Fibroblast of lung (primary cell): ENCODE data around the gene PRIM1. TPM values are rescaled to one million over a fixed set of nuclear protein-coding genes. Genes with fewer than 3 reads are reported as not detected.
"Not testable (repeated sequence)": the region's sequence is repeated elsewhere in the genome, so short reads cannot be mapped to it uniquely, and the experiment has no call there.

Experiments used
- DNase-seq, 2 donors: peaks; one replicate each; pipeline versions ENCODE4 v3.0.0 to v3.0.0-alpha.2; 2010; ENCODE audit warnings: low read depth in 2 of 2
- H2AFZ ChIP-seq: 2 replicates; pipeline ENCODE4 v1.5.1; 2012; ENCODE audit warnings: low read length, control low read depth, inconsistent platforms
- H3K27ac ChIP-seq: 2 replicates; pipeline ENCODE4 v1.5.1; 2011; ENCODE audit warnings: low read length, control low read depth; ENCODE audit not compliant: insufficient read depth
- H3K27me3 ChIP-seq: 2 replicates; pipeline ENCODE4 v1.5.1; 2011; ENCODE audit warnings: mild to moderate bottlenecking, low read length; ENCODE audit not compliant: control insufficient read depth, insufficient read depth
- H3K36me3 ChIP-seq: 2 replicates; pipeline ENCODE4 v1.5.1; 2011; ENCODE audit warnings: low read length; ENCODE audit not compliant: control insufficient read depth, insufficient read depth
- H3K4me1 ChIP-seq: 2 replicates; pipeline ENCODE4 v1.5.1; 2011; ENCODE audit warnings: low read length; ENCODE audit not compliant: control insufficient read depth, insufficient read depth; ENCODE audit errors: extremely low read depth
- H3K4me2 ChIP-seq: 2 replicates; pipeline ENCODE4 v1.5.1; 2011; ENCODE audit warnings: low read length, control low read depth; ENCODE audit not compliant: insufficient read depth; ENCODE audit errors: extremely low read depth
- H3K4me3 ChIP-seq, 4 experiments: fragments of 200-600 bp in 1 of 4; sonication (generic) in 1 of 4; replicated peaks in 1 of 4; 2 replicates each; pipeline ENCODE4 v1.5.1; 2011 to 2016; ENCODE audit warnings: low read length in 4 of 4, low read depth in 3 of 4, mild to moderate bottlenecking in 3 of 4, control low read depth in 2 of 4, inconsistent platforms in 1 of 4, mixed read lengths in 1 of 4; ENCODE audit not compliant: insufficient read depth in 1 of 4; ENCODE audit errors: control extremely low read depth in 1 of 4
- H3K79me2 ChIP-seq: 2 replicates; pipeline ENCODE4 v1.5.1; 2012; ENCODE audit warnings: mild to moderate bottlenecking, low read length, inconsistent platforms; ENCODE audit not compliant: control insufficient read depth, insufficient read depth
- H3K9ac ChIP-seq: 2 replicates; pipeline ENCODE4 v1.5.1; 2011; ENCODE audit warnings: mild to moderate bottlenecking, low read length, control low read depth; ENCODE audit not compliant: insufficient read depth
- H3K9me3 ChIP-seq: 2 replicates; pipeline ENCODE4 v1.5.1; 2012; ENCODE audit warnings: low read depth, low read length; ENCODE audit not compliant: control insufficient read depth, insufficient read depth
- H4K20me1 ChIP-seq: 2 replicates; pipeline ENCODE4 v1.5.1; 2011; ENCODE audit warnings: low read length; ENCODE audit not compliant: control insufficient read depth, insufficient read depth; ENCODE audit errors: extremely low read depth
- CTCF ChIP-seq, 2 donors: IDR thresholded peaks in 1 of 2; conservative IDR thresholded peaks in 1 of 2; 1 replicate in 1 of 2; 2 replicates in 1 of 2; pipeline ENCODE4 v1.5.1; 2011 to 2012; ENCODE audit warnings: low read length in 2 of 2, control low read depth in 1 of 2, inconsistent platforms in 1 of 2, low read depth in 1 of 2, mild to moderate bottlenecking in 1 of 2
- EZH2 ChIP-seq: IDR thresholded peaks from 2 replicates; pipeline ENCODE4 v1.5.1; 2012; ENCODE audit warnings: low read length, control low read depth, mild to moderate bottlenecking; ENCODE audit errors: missing control alignments
- polyA plus RNA-seq, 2 donors: library from polyadenylated mRNA; depleted of rRNA in 1 of 2; stranded (reverse) in 1 of 2; unstranded in 1 of 2; fragments of >200 nt; gene quantifications; 2 replicates each; pipeline ENCODE4 v1.2.1, GENCODE V29; 2011 to 2012; ENCODE audit warnings: missing spikeins in 1 of 2
- total RNA-seq: library from RNA; depleted of rRNA; stranded (reverse); fragments of >200 nt; gene quantifications from 2 replicates; pipeline ENCODE4 v1.2.1, GENCODE V29; 2014

The PRIM1 gene
- total and polyA plus RNA-seq, 2 donors (not counting 1 experiment from before 2014, with no cell fraction given), result 6.1 to 7.1 TPM

GRCh38 chr12:56714431-56714929 lies 37.6 kb downstream of the PRIM1 start:
- Histone ChIP-seq H3K36me3 (peaks cover 22% of the 10 kb centered on the region), H2AFZ (no peak overlapping the region), H3K27ac (no peak overlapping the region), H3K79me2 (peaks cover 40% of the 10 kb centered on the region), H3K4me1 (peaks cover 3% of the 10 kb centered on the region), H4K20me1 (peaks cover 5% of the 10 kb centered on the region), H3K9me3 (no peaks in the 10 kb centered on the region), H3K4me3 (no peak overlapping the region), H3K27me3 (no peaks in the 10 kb centered on the region), H3K9ac (no peak overlapping the region), H3K4me2 (no peak overlapping the region)
- no peak for TF ChIP-seq EZH2
- no peak for TF ChIP-seq CTCF (conservative IDR thresholded peaks at IDR 0.05 in 1 of 2, IDR thresholded peaks at IDR 0.05 in 1 of 2; ENCODE audit: low read depth in 1 of 2, low read length in 2 of 2)
- DNase-seq, result no peak

GRCh38 chr12:56713345-56713744 lies 38.8 kb downstream of the PRIM1 start:
- H3K27me3 ChIP-seq, result no peaks in the 10 kb centered on the region
- H3K4me3 ChIP-seq, result no peak overlapping the region
- H3K79me2 ChIP-seq, result peaks cover 31% of the 10 kb centered on the region
- no peak overlapping the region for H3K9ac ChIP-seq
- no peak overlapping the region for H2AFZ ChIP-seq
- peaks cover 5% of the 10 kb centered on the region for H4K20me1 ChIP-seq
- H3K27ac ChIP-seq, result no peak overlapping the region
- peaks cover 3% of the 10 kb centered on the region for H3K4me1 ChIP-seq
- no peak for TF ChIP-seq CTCF (conservative IDR thresholded peaks at IDR 0.05 in 1 of 2, IDR thresholded peaks at IDR 0.05 in 1 of 2; ENCODE audit: low read depth in 1 of 2, low read length in 2 of 2)
- TF ChIP-seq EZH2, result no peak
- no peak overlapping the region for H3K4me2 ChIP-seq
- no peak for DNase-seq
- peaks cover 20% of the 10 kb centered on the region for H3K36me3 ChIP-seq
- no peaks in the 10 kb centered on the region for H3K9me3 ChIP-seq

- Histone ChIP-seq H3K9ac (no peak overlapping the region), H3K4me1 (no peaks in the 10 kb centered on the region), H3K79me2 (peaks cover 5% of the 10 kb centered on the region), H4K20me1 (no peaks in the 10 kb centered on the region), H3K4me3 (no peak overlapping the region), H3K4me2 (no peak overlapping the region), H3K27ac (no peak overlapping the region), H2AFZ (no peak overlapping the region), H3K9me3 (no peaks in the 10 kb centered on the region), H3K36me3 (peaks cover 14% of the 10 kb centered on the region), H3K27me3 (no peaks in the 10 kb centered on the region)
- no peak for DNase-seq
- TF ChIP-seq EZH2, result no peak
- no peak for TF ChIP-seq CTCF (conservative IDR thresholded peaks at IDR 0.05 in 1 of 2, IDR thresholded peaks at IDR 0.05 in 1 of 2; ENCODE audit: low read depth in 1 of 2, low read length in 2 of 2)
Observed at GRCh38 chr12:56709759-56710376, 42.3 kb downstream of the PRIM1 start.

- not testable (repeated sequence) for DNase-seq, H3K27me3 ChIP-seq, H3K4me3 ChIP-seq, H3K4me2 ChIP-seq, H3K9me3 ChIP-seq, H3K27ac ChIP-seq, H3K4me1 ChIP-seq, H3K9ac ChIP-seq, H3K79me2 ChIP-seq, H4K20me1 ChIP-seq, H3K36me3 ChIP-seq, H2AFZ ChIP-seq
Observed at GRCh38 chr12:56704522-56704921, 47.6 kb downstream of the PRIM1 start.
